ENCODE measurements around the gene TLX1.

DNA sequence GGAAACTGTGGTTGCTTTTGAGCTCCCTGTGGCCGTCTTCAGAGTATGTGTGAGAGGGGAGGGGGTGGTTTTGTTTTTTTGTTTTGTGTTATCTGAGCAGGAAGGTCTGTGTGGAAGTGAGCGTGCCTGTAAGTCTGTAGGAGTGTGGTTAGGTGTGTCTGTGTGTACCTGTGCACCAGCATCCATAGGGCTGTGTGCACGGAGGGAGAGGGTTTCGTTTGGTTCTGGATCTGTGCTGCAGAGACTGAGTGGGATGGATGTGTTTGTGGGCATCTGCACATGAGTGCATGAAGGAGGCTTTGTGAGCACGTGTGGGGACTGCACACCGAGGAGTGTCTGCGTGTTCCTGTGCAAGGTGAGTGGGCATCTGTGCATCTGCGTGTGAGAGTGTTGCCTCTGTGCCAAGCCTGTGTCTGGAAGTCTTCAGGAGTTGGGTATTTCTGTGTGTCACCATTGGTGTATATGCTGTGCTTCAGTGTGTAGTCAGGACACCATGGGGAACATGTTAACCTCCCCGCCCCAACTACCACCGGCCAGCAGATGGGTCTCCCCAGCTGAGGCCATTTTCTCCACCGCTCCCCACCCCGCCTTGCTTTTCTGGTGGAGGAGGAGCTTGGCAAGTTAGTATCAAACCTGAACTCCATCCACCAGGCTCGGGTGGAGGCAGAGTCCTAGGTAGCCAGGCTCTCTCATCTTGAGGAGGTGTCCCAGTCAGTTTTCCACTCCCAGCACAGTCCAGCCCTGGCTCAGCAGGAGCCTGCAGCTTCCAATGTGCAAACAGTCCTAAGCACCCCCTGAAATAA, 7.1 kb upstream of the TLX1 start:
- TF ChIP-seq GABPA (IDR thresholded peaks at IDR 0.05 in 1 of 2, conservative IDR thresholded peaks at IDR 0.05 in 1 of 2) (no peak), TAF1 (conservative IDR thresholded peaks at IDR 0.05) (no peak)
- TF ChIP-seq, protein P1, sequence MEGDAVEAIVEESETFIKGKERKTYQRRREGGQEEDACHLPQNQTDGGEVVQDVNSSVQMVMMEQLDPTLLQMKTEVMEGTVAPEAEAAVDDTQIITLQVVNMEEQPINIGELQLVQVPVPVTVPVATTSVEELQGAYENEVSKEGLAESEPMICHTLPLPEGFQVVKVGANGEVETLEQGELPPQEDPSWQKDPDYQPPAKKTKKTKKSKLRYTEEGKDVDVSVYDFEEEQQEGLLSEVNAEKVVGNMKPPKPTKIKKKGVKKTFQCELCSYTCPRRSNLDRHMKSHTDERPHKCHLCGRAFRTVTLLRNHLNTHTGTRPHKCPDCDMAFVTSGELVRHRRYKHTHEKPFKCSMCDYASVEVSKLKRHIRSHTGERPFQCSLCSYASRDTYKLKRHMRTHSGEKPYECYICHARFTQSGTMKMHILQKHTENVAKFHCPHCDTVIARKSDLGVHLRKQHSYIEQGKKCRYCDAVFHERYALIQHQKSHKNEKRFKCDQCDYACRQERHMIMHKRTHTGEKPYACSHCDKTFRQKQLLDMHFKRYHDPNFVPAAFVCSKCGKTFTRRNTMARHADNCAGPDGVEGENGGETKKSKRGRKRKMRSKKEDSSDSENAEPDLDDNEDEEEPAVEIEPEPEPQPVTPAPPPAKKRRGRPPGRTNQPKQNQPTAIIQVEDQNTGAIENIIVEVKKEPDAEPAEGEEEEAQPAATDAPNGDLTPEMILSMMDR (IDR thresholded peaks at IDR 0.05; ENCODE audit: low read depth, low read length, missing input control), result no peak
- TF ChIP-seq, protein P2, sequence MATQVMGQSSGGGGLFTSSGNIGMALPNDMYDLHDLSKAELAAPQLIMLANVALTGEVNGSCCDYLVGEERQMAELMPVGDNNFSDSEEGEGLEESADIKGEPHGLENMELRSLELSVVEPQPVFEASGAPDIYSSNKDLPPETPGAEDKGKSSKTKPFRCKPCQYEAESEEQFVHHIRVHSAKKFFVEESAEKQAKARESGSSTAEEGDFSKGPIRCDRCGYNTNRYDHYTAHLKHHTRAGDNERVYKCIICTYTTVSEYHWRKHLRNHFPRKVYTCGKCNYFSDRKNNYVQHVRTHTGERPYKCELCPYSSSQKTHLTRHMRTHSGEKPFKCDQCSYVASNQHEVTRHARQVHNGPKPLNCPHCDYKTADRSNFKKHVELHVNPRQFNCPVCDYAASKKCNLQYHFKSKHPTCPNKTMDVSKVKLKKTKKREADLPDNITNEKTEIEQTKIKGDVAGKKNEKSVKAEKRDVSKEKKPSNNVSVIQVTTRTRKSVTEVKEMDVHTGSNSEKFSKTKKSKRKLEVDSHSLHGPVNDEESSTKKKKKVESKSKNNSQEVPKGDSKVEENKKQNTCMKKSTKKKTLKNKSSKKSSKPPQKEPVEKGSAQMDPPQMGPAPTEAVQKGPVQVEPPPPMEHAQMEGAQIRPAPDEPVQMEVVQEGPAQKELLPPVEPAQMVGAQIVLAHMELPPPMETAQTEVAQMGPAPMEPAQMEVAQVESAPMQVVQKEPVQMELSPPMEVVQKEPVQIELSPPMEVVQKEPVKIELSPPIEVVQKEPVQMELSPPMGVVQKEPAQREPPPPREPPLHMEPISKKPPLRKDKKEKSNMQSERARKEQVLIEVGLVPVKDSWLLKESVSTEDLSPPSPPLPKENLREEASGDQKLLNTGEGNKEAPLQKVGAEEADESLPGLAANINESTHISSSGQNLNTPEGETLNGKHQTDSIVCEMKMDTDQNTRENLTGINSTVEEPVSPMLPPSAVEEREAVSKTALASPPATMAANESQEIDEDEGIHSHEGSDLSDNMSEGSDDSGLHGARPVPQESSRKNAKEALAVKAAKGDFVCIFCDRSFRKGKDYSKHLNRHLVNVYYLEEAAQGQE (IDR thresholded peaks at IDR 0.05), result no peak
- TF ChIP-seq, protein P3, sequence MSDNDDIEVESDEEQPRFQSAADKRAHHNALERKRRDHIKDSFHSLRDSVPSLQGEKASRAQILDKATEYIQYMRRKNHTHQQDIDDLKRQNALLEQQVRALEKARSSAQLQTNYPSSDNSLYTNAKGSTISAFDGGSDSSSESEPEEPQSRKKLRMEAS (IDR thresholded peaks at IDR 0.05), result no peak
